Vagina (tissue), 2 donors: ENCODE measurements around the gene MCM5. TPM values are rescaled to one million over a fixed set of nuclear protein-coding genes. Genes with fewer than 3 reads are reported as not detected.

Experiments
- DNase-seq, 2 donors: peaks; one replicate each; pipeline ENCODE4 v3.0.0-alpha.2; 2017; ENCODE audit errors: extremely low spot score in 2 of 2
- H3K27ac ChIP-seq: fragments of 200-600 bp; sonication (generic); one replicate; pipeline ENCODE4 v1.5.1; 2019
- H3K27me3 ChIP-seq: fragments of 200-600 bp; sonication (generic); one replicate; pipeline ENCODE4 v1.5.1; 2019
- H3K36me3 ChIP-seq, 2 donors: fragments of 200-600 bp; sonication (generic); one replicate each; pipeline ENCODE4 v1.5.1; 2017 to 2019
- H3K4me1 ChIP-seq: fragments of 200-600 bp; sonication (generic); one replicate; pipeline ENCODE4 v1.5.1; 2019
- H3K4me3 ChIP-seq, 2 donors: fragments of 200-600 bp; sonication (generic); 1 replicate in 1 of 2; 2 replicates in 1 of 2; pipeline ENCODE4 v1.5.1; 2016 to 2019
- H3K9me3 ChIP-seq: fragments of 200-600 bp; sonication (generic); one replicate; pipeline ENCODE4 v1.5.1; 2019
- POLR2A ChIP-seq, 2 donors: fragments of 450-650 bp; IDR thresholded peaks; one replicate each; pipeline ENCODE4 v1.6.1; 2017; ENCODE audit warnings: antibody characterized with exemption in 2 of 2, mild to moderate bottlenecking in 2 of 2, moderate library complexity in 2 of 2
- POLR2AphosphoS5 ChIP-seq, 2 donors: sonication (generic); formaldehyde crosslinking; IDR thresholded peaks; one replicate each; pipeline ENCODE4 v1.9.0; 2017; ENCODE audit warnings: antibody characterized with exemption in 2 of 2, mild to moderate bottlenecking in 2 of 2, low read depth in 1 of 2; ENCODE audit not compliant: insufficient read depth in 1 of 2
- intact Hi-C: fragments of 100-400 bp; cut with DNase I; formaldehyde crosslinking; loops from one replicate; pipeline ENCODE4 v1.15.1; 2023
- total RNA-seq: library from RNA; depleted of rRNA; stranded (reverse); fragments of >200 nt; gene quantifications from one replicate; pipeline ENCODE4 v1.2.3, GENCODE V29; 2016
- TF ChIP-seq, protein P1 (sequence below), 3 experiments: fragments of 450-650 bp in 2 of 3; fragments of 200-600 bp in 1 of 3; sonication (generic) in 1 of 3; IDR thresholded peaks; one replicate each; pipeline ENCODE4 v1.5.1; 2017 to 2019; ENCODE audit warnings: antibody characterized with exemption in 3 of 3, mild to moderate bottlenecking in 2 of 3, moderate library complexity in 2 of 3

The MCM5 gene
- total RNA-seq, 1 donor from 2014 or later, result 17.9 TPM

DNA sequence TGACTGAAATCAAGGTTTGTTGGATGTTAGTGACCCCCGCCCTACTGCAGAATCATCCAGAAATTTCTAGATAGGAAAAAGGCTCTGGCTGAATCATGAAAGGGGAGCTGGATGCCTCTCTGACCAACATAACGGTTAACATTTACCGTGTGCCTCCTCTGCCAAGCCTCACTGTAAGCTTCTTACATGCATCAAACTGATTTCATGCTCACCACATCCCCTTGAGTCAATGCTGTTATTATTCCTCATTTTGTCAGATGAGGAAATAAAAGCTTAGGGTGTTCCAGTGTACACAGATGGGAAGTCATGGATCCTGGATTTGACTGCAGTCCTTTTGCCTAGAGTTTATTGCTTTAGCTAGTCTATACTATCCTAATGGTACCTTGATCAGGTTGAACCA is 24.9 kb upstream of the MCM5 start:
- Histone ChIP-seq H3K36me3 (no peaks in the 10 kb centered on the region), H3K4me3 (no peak overlapping the region), H3K27ac (no peak overlapping the region), H3K27me3 (no peaks in the 10 kb centered on the region), H3K9me3 (no peaks in the 10 kb centered on the region), H3K4me1 (peaks cover 32% of the 10 kb centered on the region)
- DNase-seq, result no peak
- no peak for TF ChIP-seq POLR2AphosphoS5 (IDR thresholded peaks at IDR 0.05; ENCODE audit: insufficient read depth in 1 of 2, low read depth in 1 of 2)
- intact Hi-C loops, result no loop called here

DNA sequence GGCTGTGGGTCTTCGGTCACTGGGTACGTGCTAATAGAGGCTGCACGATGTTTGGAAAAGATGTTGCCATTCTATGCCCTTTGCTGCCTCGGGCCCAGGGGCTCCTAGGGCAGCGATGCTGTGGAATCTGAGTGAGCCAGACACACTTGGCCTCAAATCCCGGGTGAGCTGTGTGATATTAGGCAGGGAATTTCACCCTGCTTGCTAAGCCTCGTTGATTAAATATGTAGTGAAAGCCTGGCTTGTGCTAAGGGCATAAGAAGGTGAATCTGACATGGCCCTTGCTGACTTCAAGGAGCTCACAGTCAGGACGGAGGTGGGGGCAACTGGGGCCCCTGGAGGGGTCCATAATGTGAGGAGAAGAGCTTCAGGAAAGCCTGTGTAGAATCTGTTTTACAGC is 24.4 kb upstream of the MCM5 start:
- H3K27ac ChIP-seq, result peak overlapping the region; percentile 81
- H3K36me3 ChIP-seq, result no peaks in the 10 kb centered on the region
- no peak overlapping the region for H3K4me3 ChIP-seq
- no peak for TF ChIP-seq POLR2A (IDR thresholded peaks at IDR 0.05)
- TF ChIP-seq, protein P1, sequence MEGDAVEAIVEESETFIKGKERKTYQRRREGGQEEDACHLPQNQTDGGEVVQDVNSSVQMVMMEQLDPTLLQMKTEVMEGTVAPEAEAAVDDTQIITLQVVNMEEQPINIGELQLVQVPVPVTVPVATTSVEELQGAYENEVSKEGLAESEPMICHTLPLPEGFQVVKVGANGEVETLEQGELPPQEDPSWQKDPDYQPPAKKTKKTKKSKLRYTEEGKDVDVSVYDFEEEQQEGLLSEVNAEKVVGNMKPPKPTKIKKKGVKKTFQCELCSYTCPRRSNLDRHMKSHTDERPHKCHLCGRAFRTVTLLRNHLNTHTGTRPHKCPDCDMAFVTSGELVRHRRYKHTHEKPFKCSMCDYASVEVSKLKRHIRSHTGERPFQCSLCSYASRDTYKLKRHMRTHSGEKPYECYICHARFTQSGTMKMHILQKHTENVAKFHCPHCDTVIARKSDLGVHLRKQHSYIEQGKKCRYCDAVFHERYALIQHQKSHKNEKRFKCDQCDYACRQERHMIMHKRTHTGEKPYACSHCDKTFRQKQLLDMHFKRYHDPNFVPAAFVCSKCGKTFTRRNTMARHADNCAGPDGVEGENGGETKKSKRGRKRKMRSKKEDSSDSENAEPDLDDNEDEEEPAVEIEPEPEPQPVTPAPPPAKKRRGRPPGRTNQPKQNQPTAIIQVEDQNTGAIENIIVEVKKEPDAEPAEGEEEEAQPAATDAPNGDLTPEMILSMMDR (IDR thresholded peaks at IDR 0.05), result no peak
- TF ChIP-seq POLR2AphosphoS5 (IDR thresholded peaks at IDR 0.05; ENCODE audit: insufficient read depth in 1 of 2, low read depth in 1 of 2), result no peak
- H3K9me3 ChIP-seq, result no peaks in the 10 kb centered on the region
- H3K27me3 ChIP-seq, result no peaks in the 10 kb centered on the region
- peaks cover 37% of the 10 kb centered on the region for H3K4me1 ChIP-seq
- intact Hi-C loops, result no loop called here
- no peak for DNase-seq

DNA sequence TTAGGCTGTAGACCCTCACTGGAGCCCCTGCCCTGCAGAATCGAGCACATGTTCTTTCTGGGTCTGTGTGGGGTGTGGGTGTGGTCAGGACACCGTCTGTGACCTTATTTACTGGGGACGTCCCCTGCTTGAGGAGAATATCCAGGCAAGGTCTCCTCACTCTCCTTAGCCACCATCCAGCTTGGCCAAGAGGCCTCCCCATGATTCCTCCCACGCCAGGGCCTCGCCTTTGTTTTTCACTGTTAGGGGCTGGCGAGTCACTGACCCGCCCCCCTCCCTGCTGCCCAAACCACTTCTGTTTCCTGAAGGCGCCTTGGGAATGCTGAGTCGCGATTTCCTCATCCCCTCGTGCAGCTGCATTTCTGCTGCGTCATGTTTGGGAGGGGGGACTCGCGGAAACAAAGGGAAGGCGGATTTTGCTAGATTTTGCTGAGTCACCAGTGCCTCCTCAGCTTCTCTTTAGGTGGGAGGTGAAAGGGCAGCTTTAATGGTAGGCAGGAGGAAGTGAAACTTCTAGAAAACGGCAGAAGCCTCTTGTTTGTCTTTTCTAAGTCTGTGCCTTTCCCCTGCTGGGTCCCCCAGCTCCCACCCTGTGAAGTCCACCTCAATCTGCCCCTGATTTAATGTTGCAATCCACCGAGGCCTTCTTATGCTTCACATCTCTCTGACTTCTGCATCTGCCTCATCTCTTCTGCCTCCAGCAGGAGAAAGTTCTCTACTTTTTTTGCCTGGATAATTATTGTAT is 23.0 kb upstream of the MCM5 start:
- peak; percentile 94 to 99 for TF ChIP-seq POLR2AphosphoS5 (IDR thresholded peaks at IDR 0.05; ENCODE audit: insufficient read depth in 1 of 2, low read depth in 1 of 2)
- TF ChIP-seq POLR2A (IDR thresholded peaks at IDR 0.05), result no peak
- Histone ChIP-seq H3K9me3 (no peaks in the 10 kb centered on the region), H3K4me3 (no peak overlapping the region), H3K36me3 (no peaks in the 10 kb centered on the region), H3K27ac (peak overlapping the region; percentile 81), H3K27me3 (no peaks in the 10 kb centered on the region), H3K4me1 (peaks cover 40% of the 10 kb centered on the region)
- intact Hi-C loops, result no loop called here
- DNase-seq, result peak in 1 of 2 donors; percentile 98

DNA sequence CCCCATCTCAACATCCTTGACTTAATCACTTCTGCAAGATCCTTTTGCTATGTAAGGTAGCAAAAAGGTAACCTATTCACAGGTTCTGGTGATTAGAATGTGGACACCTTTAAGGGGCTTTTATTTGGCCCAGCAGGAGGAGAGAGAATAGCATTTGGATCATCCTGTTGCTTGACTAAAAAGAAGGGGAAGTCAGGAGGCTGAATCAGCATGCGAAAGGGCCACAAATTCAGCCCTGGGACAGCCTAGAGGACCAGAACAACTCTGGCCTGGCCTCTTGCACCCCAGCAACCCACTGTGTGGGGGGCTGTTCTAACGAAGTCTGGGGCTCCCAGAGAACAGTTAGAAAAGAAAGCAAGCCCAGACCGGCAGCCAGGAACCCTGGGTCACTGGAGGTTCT is 22.2 kb upstream of the MCM5 start:
- TF ChIP-seq POLR2AphosphoS5 (IDR thresholded peaks at IDR 0.05; ENCODE audit: insufficient read depth in 1 of 2, low read depth in 1 of 2) (no peak), POLR2A (IDR thresholded peaks at IDR 0.05) (no peak)
- TF ChIP-seq, protein P1 (IDR thresholded peaks at IDR 0.05), result no peak
- Histone ChIP-seq H3K4me3 (no peak overlapping the region), H3K36me3 (no peaks in the 10 kb centered on the region), H3K9me3 (no peaks in the 10 kb centered on the region), H3K27me3 (no peaks in the 10 kb centered on the region), H3K27ac (peak overlapping the region; percentile 81), H3K4me1 (peaks cover 33% of the 10 kb centered on the region)
- intact Hi-C loops, result no loop called here
- DNase-seq, result no peak

DNA sequence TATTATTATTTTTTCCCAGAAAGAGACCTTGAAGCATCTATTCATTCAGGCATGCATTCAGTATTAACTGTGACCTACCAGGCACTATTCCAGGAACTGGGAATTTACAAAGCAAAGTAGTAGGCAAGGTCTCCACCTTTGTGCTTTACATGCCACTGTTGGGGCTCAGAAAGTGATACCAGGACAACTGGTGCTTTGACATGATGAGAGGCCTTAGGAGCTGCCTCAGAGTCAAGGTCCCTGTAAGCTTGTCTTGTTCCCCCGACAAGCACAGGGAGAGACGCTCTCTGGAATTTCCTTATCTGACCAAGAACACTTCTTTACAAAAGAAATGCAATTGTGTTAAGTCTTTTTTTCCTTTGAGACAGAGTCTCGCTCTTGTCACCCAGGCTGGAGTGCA is 21.3 kb upstream of the MCM5 start:
- intact Hi-C loops, result no loop called here
- H3K9me3 ChIP-seq, result no peaks in the 10 kb centered on the region
- H3K4me1 ChIP-seq, result peaks cover 33% of the 10 kb centered on the region
- H3K4me3 ChIP-seq, result no peak overlapping the region
- no peaks in the 10 kb centered on the region for H3K36me3 ChIP-seq
- peak overlapping the region; percentile 81 for H3K27ac ChIP-seq
- DNase-seq, result no peak
- no peak for TF ChIP-seq POLR2AphosphoS5 (IDR thresholded peaks at IDR 0.05; ENCODE audit: insufficient read depth in 1 of 2, low read depth in 1 of 2)
- TF ChIP-seq, protein P1 (IDR thresholded peaks at IDR 0.05), result no peak
- TF ChIP-seq POLR2A (IDR thresholded peaks at IDR 0.05), result no peak
- no peaks in the 10 kb centered on the region for H3K27me3 ChIP-seq
